ENCODE data around the gene MRPS18A. TPM values are rescaled to one million over a fixed set of nuclear protein-coding genes. Genes with fewer than 3 reads are reported as not detected.

MRPS18A gene
- total and polyA plus RNA-seq, 3 donors from 2014 or later = 37.5 to 63.0 (median 48.6) TPM

- TF ChIP-seq POLR2A (IDR thresholded peaks at IDR 0.05) = no peak
- H3K4me1 ChIP-seq = peaks cover 1% of the 10 kb centered on the region
- no peak overlapping the region for H3K27ac ChIP-seq
- intact Hi-C loops (cut with DNase I; ENCODE audit: low total_unique reads) = no loop called here
- no peaks in the 10 kb centered on the region for H3K9me3 ChIP-seq
- H3K27me3 ChIP-seq = no peaks in the 10 kb centered on the region
- WGBS, 2 donors = 87 to 93% methylated on average over 10 of the region's 10 CpGs
- no peaks in the 10 kb centered on the region for H3K36me3 ChIP-seq (ENCODE audit: low read depth, missing control alignments)
- no peak overlapping the region for H3K4me3 ChIP-seq
- DNase-seq = no peak
These were observed 65.8 kb downstream of the MRPS18A start for GRCh38 chr6:43621836-43622180.

Other genes starting within 250 kb of the MRPS18A start
- gene DLK2, start 232.2 kb downstream of the MRPS18A start, total RNA-seq = 1 to 10 TPM; 1.7 to 1.9 TPM
- 1.3 TPM for gene DLK2, start 232.2 kb downstream of the MRPS18A start, polyA plus RNA-seq (ENCODE audit: insufficient read depth, low read depth, low replicate concordance)
- gene TJAP1, start 210.2 kb downstream of the MRPS18A start, total RNA-seq = 10 to 100 TPM; 55.9 to 59.1 TPM
- gene TJAP1, start 210.2 kb downstream of the MRPS18A start, polyA plus RNA-seq (ENCODE audit: insufficient read depth, low read depth, low replicate concordance) = 35.4 TPM
- 10 to 100 TPM; 20.1 to 29.3 TPM for gene LRRC73, start 177.4 kb downstream of the MRPS18A start, total RNA-seq
- 50.6 TPM for gene LRRC73, start 177.4 kb downstream of the MRPS18A start, polyA plus RNA-seq (ENCODE audit: insufficient read depth, low read depth, low replicate concordance)
- 100 to 1,000 TPM; 130 to 138 TPM for gene YIPF3, start 170.9 kb downstream of the MRPS18A start, total RNA-seq
- 131 TPM for gene YIPF3, start 170.9 kb downstream of the MRPS18A start, polyA plus RNA-seq (ENCODE audit: insufficient read depth, low read depth, low replicate concordance)
- 10 to 100 TPM; 35.0 to 37.7 TPM for gene POLR1C, start 170.7 kb downstream of the MRPS18A start, total RNA-seq
- gene POLR1C, start 170.7 kb downstream of the MRPS18A start, polyA plus RNA-seq (ENCODE audit: insufficient read depth, low read depth, low replicate concordance) = 41.3 TPM
- 10 to 100 TPM; 53.7 to 65.8 TPM for gene XPO5, start 111.8 kb downstream of the MRPS18A start, total RNA-seq
- 79.1 TPM for gene XPO5, start 111.8 kb downstream of the MRPS18A start, polyA plus RNA-seq (ENCODE audit: insufficient read depth, low read depth, low replicate concordance)
- 10 to 100 TPM; 11.7 to 18.3 TPM for gene POLH, start 111.6 kb downstream of the MRPS18A start, total RNA-seq
- gene POLH, start 111.6 kb downstream of the MRPS18A start, polyA plus RNA-seq (ENCODE audit: insufficient read depth, low read depth, low replicate concordance) = 29.5 TPM
- gene GTPBP2, start 58.5 kb downstream of the MRPS18A start, total RNA-seq = 10 to 100 TPM; 59.5 to 64.7 TPM
- 59.0 TPM for gene GTPBP2, start 58.5 kb downstream of the MRPS18A start, polyA plus RNA-seq (ENCODE audit: insufficient read depth, low read depth, low replicate concordance)
- gene MAD2L1BP, start 52.0 kb downstream of the MRPS18A start, total RNA-seq = 10 to 100 TPM; 40.5 to 42.4 TPM
- 38.3 TPM for gene MAD2L1BP, start 52.0 kb downstream of the MRPS18A start, polyA plus RNA-seq (ENCODE audit: insufficient read depth, low read depth, low replicate concordance)
- 1 to 10 TPM; 6.1 to 8.3 TPM for gene RSPH9, start 42.8 kb downstream of the MRPS18A start, total RNA-seq
- 22.8 TPM for gene RSPH9, start 42.8 kb downstream of the MRPS18A start, polyA plus RNA-seq (ENCODE audit: insufficient read depth, low read depth, low replicate concordance)
- 10 to 100 TPM in 1 of 2 donors, 1 to 10 TPM in 1; 6.1 to 15.2 TPM for gene VEGFA, start 82.4 kb upstream of the MRPS18A start, total RNA-seq
- gene VEGFA, start 82.4 kb upstream of the MRPS18A start, polyA plus RNA-seq (ENCODE audit: insufficient read depth, low read depth, low replicate concordance) = 14.9 TPM

Data from testis (tissue), 3 donors.